Stimulated activated CD8-positive, alpha-beta memory T cell treated with anti-CD3 and anti-CD28 coated beads, Interleukin-4, amount 100 ng/mL, for 48 hours (primary cell): ENCODE results near the gene IGF1.
"Not testable (repeated sequence)": the region's sequence is repeated elsewhere in the genome, so short reads cannot be mapped to it uniquely, and the experiment has no call there.

Experiments used
- DNase-seq: peaks from one replicate; pipeline ENCODE4 v3.0.0-alpha.2; 2020

IGF1 gene

DNA sequence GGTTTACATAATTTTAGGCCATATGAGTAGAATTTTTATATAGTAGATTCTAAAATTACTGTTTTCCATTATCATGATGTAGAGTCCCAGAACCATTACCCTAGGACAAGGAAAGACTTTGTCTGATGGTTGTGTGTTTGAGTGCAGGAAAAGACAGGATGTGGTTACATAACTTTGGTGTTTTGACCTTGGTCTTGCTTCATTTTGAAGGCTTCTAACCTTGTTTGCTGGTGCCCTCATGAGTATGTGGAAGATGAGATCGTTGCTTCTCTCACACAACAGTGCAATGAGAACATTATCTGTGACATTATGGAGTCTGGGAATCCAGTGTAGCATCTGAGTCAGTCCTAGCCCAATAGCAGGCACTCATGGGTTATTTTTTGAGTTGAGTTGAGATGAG is 106.2 kb downstream of the IGF1 start:
- DNase-seq: no peak

DNA sequence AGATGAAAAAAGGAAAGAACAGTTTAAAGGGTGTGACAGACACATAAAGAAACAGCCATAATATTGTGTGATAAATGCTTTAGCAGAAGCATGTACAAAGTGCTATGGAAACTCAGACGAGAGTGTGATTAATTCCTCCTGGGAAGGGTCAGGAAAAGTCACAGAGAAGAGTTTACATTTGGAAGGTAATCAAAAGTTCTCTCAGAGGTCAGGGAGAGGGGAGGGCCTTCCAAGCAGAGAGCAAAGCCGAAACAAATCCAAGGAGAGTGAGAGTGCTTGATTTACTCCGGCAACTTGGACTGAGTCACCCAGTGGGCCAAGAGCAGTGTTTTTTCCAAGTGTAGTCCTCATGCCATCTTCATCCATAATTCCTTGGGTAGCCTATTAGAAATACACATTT is 108.3 kb downstream of the IGF1 start:
- DNase-seq: no peak

DNA sequence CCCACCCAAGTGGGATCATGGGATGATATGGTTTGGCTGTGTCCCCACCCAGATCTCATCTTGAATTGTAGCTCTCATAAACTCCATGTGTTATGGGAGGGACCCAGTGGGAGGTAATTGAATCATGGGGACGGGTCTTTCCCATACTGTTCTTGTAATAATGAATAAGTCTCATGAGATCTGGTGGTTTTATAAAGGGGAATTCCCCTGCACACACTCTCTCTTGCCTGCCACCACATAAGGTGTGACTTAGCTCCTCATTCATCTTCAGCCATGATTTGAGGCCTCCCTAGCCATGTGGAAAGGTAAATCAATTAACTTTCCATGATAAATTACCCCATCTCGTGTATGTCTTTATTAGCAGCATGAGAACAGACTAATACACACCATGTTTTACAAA is 109.2 kb downstream of the IGF1 start:
- no peak for DNase-seq

DNA sequence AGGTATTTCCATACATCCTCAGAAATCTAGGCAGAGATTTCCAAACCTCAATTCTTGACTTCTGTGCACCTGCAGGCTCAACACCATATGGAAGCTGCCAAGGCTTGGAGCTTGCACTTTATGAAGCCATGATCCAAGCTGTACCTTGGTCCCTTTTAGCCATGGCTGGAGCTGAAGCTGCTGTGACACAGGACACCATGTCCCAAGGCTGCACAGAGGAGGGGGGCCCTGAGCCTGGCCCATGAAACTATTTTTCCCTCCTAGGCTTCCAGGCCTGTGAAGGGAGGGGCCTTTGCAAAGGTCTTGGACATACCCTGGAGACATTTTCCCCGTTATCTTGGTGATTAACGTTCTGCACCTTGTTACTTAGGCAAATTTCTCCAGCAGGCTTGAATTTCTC is 110.5 kb downstream of the IGF1 start:
- no peak for DNase-seq

DNA sequence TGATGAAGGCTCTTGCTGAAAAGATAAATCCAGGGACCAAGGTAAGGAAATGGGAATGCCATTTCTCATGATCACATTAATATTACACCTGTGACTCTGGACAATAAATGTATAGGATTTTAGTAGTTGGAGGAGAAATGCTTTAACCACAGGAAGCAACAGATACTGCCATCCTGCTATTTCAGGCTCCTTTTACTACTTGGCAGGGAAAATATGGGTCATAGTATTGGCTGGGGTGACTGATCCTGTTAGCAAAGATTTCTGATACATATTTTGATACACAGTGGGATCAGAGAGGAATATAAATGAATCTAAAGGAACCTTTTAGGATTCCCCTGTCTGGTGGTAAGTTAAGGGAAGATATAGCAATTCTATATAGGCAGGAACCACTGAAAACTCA is 115.0 kb downstream of the IGF1 start:
- no peak for DNase-seq

DNA sequence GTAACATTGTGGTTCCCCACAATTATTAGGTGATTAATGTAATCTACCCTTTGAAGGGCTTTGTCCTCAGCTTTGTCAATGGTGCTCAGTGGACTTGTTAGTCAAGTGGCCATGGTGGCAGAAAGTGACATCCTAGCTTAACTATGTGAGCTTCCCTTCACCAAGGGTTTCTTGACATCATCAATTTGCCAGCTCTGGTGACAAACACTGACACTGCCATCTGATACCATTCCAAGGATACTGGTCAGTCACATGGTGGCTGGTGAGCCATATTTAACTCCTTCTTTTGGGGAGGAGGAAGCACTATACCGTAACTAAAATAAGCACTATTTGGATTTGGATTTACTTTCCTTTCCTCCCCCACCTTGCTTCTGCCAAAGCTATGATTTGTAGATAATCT is 115.7 kb downstream of the IGF1 start:
- DNase-seq: no peak

DNA sequence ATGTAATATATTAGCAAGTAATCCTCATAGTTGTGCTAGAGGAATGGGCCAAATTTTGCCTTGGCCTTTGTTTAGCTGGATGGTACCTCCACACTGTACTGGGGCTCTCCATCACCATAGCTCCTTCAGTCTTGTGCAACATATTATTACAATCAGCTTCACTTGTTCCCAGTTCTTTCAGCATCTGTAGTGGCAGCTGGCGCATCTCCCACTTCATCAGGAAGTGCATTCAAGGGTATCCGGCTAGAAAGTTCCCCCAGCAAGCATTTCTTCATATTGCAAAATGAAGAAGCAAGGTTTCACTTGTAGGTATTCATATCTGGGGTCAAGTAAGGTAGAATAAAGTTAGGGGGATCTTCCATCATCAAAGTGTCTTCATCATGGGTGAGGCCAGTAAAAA is 123.7 kb downstream of the IGF1 start:
- DNase-seq: no peak

DNA sequence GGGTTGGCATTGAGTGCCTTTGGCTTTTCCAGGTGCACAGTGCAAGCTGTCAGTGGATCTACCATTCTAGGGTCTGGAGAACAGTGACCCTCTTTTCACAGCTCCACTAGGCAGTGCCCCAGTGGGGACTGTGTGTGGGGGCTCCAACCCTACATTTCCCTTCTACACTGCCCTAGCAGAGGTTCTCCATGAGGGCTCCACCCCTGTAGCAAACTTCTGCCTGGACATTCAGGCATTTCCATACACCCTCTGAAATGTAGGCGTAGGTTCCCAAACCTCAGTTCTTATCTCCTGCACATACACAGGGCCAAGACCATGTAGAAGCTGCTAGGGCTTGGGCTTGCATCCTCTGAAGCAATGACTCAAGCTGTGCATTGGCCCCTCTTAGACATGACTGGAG is 126.1 kb downstream of the IGF1 start:
- DNase-seq: not testable (repeated sequence)

DNA sequence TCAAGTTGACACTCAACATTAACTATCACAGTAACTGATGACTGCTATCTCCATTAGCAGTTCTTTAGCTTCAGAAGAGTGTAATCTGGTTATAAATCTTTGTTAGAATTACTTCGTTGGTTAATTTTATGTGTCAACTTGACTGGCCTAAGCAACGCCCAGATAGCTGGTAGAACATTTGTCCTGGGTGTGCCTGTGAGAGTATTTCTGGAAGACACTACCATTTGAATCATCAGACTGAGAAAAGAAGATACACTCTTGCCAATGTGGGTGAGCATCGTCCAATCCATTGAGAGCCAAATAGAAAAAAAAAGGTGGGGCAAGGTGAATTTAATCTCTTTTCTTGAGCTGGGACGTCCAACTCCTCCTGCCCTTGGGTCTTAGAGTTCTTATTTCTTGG is 129.0 kb downstream of the IGF1 start:
- no peak for DNase-seq

DNA sequence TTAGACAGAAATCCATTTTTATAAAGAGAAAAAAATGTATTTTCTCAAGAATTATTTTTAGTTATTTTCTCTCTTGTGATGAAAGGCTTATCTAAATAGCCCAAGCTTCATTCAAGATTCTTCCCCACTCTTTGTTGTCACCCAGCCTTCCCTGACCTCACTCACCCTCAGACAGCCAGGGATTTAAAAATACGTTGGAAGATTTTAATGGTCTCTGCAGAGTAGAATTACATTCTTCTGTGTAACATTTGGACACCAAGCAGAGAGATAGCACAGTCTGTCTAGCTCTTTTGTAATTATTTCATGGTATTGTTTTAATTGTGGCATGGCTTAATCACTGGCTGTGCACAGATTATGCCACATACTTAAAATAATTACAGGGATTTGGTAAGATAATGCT is 130.3 kb downstream of the IGF1 start:
- DNase-seq: no peak

DNA sequence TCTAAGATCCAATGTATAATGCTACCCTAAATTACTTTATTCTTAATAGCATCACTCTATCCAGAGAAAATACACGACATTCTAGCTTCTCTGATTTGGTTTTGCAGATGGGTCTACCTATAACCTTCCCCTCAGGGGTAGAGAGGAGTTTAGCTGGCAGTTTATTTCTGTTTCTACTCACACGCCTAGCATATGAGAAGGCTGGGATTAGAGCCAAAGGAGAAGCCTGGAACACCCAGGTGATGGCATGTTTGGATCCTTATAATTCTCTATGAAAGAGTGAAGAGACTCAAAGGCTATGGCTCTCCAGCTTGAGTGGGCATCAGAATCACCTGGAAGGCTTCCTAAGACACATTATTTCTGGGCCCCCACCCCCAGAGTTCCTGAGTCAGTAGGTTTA is 131.3 kb downstream of the IGF1 start:
- no peak for DNase-seq

DNA sequence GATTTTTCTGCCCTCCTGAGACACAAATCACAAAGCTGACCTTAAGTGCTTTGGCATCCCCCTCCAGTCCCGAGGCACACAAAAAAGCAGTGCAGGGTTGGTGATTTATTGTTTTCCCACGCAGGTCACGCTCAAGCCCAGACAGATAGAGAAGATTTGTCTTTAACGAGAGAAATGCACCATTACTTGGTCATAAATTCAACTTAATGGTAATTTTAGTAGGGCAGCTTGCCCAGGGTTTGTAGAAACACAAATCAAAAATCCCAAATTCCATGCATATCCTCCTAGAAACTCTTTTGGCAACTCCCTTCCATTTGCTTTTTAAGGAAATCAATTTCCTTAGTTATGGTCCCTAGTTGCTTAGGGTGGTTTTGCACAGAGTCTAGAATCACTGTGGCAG is 132.6 kb downstream of the IGF1 start:
- no peak for DNase-seq
